Measurements from ENCODE around the gene ADCY9. TPM values are rescaled to one million over a fixed set of nuclear protein-coding genes. Genes with fewer than 3 reads are reported as not detected.
"Not testable (repeated sequence)": the region's sequence is repeated elsewhere in the genome, so short reads cannot be mapped to it uniquely, and the experiment has no call there.

Gene ADCY9
- total RNA-seq, 3 donors from 2014 or later: 10.9 to 14.4 (median 12.0) TPM

GRCh38 chr16:3951861-3952736 lies 164.1 kb downstream of the ADCY9 start:
- Histone ChIP-seq H3K27me3 (no peaks in the 10 kb centered on the region), H3K4me1 (no peaks in the 10 kb centered on the region), H3K36me3 (no peaks in the 10 kb centered on the region), H3K4me3 (no peak overlapping the region), H3K9me3 (no peaks in the 10 kb centered on the region), H3K27ac (peak overlapping the region in 1 of 2 donors; percentile 61)
- no peak for TF ChIP-seq POLR2AphosphoS5 (IDR thresholded peaks at IDR 0.05)
- no peak for TF ChIP-seq CTCF (IDR thresholded peaks at IDR 0.05)
- TF ChIP-seq POLR2A (IDR thresholded peaks at IDR 0.05): no peak
- no peak for DNase-seq (ENCODE audit: low spot score in 2 of 2)
- intact Hi-C loops (cut with DNase I; ENCODE audit: low total_unique reads): no loop called here

GRCh38 chr16:3951380-3951779 lies 164.9 kb downstream of the ADCY9 start:
- peak overlapping the region; percentile 66 to 77 for H3K27ac ChIP-seq
- H3K4me1 ChIP-seq; DNase-seq (ENCODE audit: low spot score in 2 of 2); H3K4me3 ChIP-seq; H3K9me3 ChIP-seq; H3K36me3 ChIP-seq; H3K27me3 ChIP-seq; intact Hi-C loops (cut with DNase I; ENCODE audit: low total_unique reads): not testable (repeated sequence)

- H3K36me3 ChIP-seq: no peaks in the 10 kb centered on the region
- TF ChIP-seq POLR2AphosphoS5 (IDR thresholded peaks at IDR 0.05): peak; percentile 42 to 72 (median 43)
- TF ChIP-seq CTCF (IDR thresholded peaks at IDR 0.05): no peak
- no peak for TF ChIP-seq POLR2A (IDR thresholded peaks at IDR 0.05)
- intact Hi-C loops (cut with DNase I; ENCODE audit: low total_unique reads): loop anchor here (1.0 kb wide), 1 partner anchor 35 kb away; no protein-coding TSS in a partner anchor
- no peaks in the 10 kb centered on the region for H3K27me3 ChIP-seq
- H3K4me1 ChIP-seq: no peaks in the 10 kb centered on the region
- peak overlapping the region; percentile 66 to 90 for H3K27ac ChIP-seq
- peak; percentile 53 to 69 for DNase-seq (ENCODE audit: low spot score in 2 of 2)
- no peaks in the 10 kb centered on the region for H3K9me3 ChIP-seq
- peak overlapping the region; percentile 9 to 59 (median 27) for H3K4me3 ChIP-seq
Observed at GRCh38 chr16:3950343-3951193, 165.7 kb downstream of the ADCY9 start.

GRCh38 chr16:3949946-3950342 lies 166.3 kb downstream of the ADCY9 start:
- Histone ChIP-seq H3K9me3 (no peaks in the 10 kb centered on the region), H3K27me3 (no peaks in the 10 kb centered on the region), H3K27ac (peak overlapping the region; percentile 66 to 90), H3K4me3 (peak overlapping the region in 2 of 3 donors; percentile 27 to 59), H3K36me3 (no peaks in the 10 kb centered on the region), H3K4me1 (no peaks in the 10 kb centered on the region)
- TF ChIP-seq CTCF (IDR thresholded peaks at IDR 0.05) (no peak), POLR2A (IDR thresholded peaks at IDR 0.05) (no peak), POLR2AphosphoS5 (IDR thresholded peaks at IDR 0.05) (no peak)
- DNase-seq (ENCODE audit: low spot score in 2 of 2): no peak
- intact Hi-C loops (cut with DNase I; ENCODE audit: low total_unique reads): loop anchor here (1.0 kb wide), 1 partner anchor 35 kb away; no protein-coding TSS in a partner anchor

GRCh38 chr16:3949287-3949686 lies 167.0 kb downstream of the ADCY9 start:
- H3K4me3 ChIP-seq: no peak overlapping the region
- intact Hi-C loops (cut with DNase I; ENCODE audit: low total_unique reads): no loop called here

More at GRCh38 chr16:3949287-3949686, 167.0 kb downstream of the ADCY9 start:
- no peaks in the 10 kb centered on the region for H3K9me3 ChIP-seq
- no peaks in the 10 kb centered on the region for H3K4me1 ChIP-seq
- no peak for DNase-seq (ENCODE audit: low spot score in 2 of 2)
- H3K27me3 ChIP-seq: no peaks in the 10 kb centered on the region
- peak overlapping the region in 1 of 2 donors; percentile 38 for H3K27ac ChIP-seq
- H3K36me3 ChIP-seq: no peaks in the 10 kb centered on the region
- no peak for TF ChIP-seq POLR2AphosphoS5 (IDR thresholded peaks at IDR 0.05)
- TF ChIP-seq CTCF (IDR thresholded peaks at IDR 0.05): no peak
- no peak for TF ChIP-seq POLR2A (IDR thresholded peaks at IDR 0.05)

Measured in breast epithelium (tissue), 4 donors.